DMS 273 (cell line): ENCODE data around the gene PDRG1.

Experiments used
- DNase-seq: peaks from one replicate; lab custom pipeline; 2025; ENCODE audit not compliant: unreplicated experiment; lab: John Stamatoyannopoulos, UW

PDRG1 gene

DNA sequence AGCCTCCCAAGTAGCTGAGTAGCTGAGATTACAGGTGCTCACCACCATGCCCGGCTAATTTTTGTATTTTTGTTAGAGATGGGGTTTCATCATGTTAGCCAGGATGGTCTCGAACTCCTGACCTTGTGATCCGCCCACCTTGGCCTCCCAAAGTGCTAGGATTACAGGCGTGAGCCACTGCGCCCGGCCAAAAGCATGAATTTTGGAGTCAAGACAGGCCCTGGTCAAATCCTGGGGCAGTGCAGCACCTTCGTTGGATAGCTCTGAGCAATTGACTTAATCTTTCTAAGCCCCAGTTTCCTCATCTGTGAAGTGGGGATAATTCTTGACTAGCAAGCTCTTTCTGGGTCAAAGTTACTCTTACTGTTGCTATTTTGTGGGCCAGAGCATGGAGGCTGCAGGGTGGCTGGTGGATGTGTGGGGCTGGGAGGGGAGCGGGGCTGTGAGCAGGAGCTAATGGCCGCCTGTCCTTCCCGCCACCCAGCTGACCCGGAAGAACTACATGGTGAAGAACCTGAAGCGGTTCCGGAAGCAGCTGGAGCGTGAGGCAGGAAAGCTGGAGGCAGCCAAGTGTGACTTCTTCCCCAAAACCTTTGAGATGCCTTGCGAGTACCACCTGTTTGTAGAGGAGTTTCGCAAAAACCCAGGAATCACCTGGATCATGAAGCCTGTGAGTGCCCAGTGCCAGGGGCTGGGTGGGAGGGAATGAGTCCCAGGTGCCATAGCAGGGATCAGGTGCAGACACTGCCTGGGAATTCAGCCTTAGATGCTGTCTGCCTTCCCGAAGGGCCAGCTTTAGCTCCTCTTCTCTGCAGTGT lies 42.4 kb downstream of the PDRG1 start:
- no peak for DNase-seq

DNA sequence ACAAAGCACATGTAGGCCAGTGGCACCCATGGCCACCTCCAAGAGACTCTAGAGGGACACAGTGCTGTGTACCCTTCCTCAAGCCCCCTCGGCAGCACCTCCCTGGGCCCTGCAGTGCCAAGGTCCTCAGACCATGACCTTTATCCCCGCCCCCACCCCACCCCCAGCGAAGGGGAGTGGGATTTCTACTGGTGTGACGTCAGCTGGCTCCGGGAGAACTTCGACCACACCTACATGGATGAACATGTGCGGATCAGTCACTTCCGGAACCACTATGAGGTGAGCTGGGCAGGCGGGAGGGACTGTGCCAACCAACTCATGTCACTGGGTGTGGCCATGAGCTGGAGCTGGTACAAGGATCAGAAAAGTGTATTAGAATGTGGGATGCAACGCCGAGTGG lies 43.4 kb downstream of the PDRG1 start:
- DNase-seq: no peak

DNA sequence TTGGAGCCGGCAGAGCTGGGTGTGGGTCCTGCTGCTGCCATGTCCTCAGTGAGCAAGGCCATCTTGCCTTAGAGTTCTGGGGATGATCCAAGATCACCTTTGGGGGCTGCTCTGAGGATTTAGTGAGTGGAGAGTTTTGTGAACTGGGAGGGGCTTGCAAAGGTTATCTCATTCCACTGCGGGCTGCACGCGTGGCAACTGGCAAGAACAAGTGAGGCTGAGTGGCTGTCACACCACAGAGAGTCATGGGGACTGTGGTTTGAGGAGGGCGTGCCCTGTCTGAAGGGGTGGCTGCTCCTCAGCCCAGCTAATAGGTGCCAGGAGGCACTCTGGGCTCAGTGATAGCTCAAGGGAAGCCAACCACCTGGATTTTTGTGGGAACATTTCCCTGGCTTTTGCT lies 43.8 kb downstream of the PDRG1 start:
- DNase-seq: no peak

DNA sequence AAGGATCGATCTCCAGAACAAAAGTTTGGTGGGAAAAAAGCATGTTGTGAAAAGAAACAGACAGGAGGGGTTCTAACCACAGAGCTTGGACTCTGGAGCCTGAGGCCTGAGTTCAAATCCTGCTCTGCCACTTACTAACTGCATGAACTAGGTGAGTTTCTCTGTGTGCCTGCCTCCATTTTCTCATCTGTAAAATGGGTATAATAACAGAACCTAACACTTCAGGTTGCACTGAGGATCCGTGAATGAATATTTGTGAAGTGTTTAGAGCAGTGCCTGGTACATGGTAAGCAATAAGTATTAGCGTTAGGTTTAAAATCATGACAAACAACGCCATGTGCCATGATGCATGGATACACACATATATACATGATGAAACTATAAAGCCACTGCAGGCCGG lies 44.8 kb downstream of the PDRG1 start:
- no peak for DNase-seq

DNA sequence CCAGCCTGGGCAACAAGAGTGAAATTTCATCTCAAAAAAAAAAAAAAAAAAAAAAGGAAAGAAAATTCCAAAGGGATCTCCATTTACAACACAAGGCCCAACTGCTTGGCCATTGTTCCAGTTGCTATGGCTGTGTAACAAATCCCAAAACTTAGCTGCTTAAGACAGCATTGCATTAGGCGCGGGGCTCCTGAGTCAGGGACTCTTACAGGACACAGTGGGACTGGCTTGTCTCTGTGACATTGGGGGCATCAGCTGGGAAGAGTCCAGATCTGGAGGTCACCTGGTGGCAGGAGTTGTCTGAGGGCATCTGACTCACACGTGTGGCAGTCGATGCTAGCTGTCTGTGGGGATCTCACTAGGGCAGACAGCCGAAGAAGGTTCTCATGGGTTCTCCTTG lies 45.8 kb downstream of the PDRG1 start:
- DNase-seq: no peak

DNA sequence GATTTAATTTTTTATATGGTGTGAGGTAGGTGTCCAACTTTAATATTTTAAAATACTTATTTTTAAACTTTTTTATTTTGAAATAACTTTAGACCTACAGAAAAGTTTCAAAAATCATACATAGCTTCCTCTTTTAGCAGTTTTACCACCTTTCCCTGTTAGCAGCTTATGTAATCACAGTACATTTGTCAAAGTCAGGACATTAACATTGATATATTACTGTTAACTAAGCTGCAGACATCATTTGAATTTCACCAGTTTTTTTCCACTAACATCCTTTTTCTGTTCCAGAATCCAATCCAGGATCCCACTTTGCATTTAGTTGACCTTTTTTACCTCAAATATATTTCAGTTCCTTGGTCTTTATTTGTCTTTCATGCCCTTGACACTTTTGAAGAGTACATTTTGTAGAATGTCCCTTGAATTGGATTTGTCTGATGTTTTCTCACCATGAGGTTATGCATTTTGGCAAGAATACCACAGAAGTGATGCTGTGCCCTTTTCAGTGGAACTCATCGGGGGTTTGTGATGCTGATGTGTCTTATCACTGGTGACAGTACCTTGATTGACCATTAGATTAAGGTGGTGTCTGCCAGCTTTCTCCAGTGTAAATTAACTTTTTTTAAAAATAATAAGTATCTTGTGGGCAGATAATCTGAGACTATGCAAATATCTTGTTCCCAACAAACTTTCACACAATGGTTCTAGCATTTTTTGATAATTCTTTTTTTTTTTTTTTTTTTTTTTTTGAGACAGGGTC lies 48.0 kb downstream of the PDRG1 start:
- DNase-seq: no peak

DNA sequence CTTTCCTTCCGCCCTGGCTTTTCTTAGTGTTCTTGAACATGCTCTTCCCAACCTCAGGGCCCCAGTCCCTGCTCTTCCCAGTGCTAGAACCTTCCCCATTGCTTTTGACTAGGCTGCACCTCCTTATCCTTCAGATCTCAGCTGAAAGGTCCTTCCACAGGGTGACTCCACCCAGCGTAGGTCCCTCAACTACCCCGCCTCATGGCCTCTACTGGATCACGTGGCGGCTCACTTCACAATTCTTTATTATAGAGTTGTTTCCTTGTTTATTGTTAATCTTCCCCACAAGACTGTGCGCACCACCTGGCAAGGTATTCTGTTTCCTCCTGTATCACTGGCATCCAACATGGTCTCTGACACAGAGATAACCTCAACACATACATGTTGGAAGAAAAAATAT lies 50.2 kb downstream of the PDRG1 start:
- no peak for DNase-seq

DNA sequence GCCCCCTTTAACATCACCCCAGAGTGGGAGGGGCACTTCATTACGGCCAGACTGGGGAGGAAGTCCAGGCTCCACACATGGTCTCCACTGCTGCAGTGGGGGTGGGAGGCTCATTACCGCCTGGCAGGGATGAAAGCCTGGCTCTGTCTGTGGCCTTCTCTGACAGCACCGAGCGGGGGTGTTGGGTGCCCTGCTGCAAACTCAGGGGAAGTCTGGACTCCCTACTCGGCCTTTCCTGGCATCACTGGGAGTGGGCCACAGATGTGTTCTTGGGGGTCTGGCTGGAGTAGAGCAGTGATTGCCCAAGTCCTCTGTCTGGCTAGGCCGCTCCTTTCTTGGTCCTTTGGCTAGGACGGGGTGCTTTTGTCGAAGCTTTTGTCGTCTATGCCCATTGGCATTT lies 54.3 kb downstream of the PDRG1 start:
- no peak for DNase-seq

DNA sequence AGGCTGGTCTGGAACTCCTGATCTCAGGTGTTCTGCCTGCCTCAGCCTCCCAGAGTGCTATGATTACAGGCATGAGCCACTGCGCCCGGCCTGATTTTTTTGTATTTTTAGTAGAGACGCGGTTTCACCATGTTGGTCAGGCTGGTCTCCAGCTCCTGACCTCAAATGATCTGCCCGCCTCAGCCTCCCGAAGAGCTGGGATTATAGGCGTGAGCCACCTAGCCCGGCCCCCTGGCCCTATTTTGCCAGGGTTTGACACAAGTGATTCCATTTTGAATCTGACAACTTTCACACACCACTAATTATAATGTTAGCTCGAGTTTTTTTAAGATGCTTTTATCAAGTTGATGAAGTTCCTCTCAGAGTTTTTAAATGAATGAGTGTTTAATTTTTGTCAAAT lies 55.8 kb downstream of the PDRG1 start:
- no peak for DNase-seq

DNA sequence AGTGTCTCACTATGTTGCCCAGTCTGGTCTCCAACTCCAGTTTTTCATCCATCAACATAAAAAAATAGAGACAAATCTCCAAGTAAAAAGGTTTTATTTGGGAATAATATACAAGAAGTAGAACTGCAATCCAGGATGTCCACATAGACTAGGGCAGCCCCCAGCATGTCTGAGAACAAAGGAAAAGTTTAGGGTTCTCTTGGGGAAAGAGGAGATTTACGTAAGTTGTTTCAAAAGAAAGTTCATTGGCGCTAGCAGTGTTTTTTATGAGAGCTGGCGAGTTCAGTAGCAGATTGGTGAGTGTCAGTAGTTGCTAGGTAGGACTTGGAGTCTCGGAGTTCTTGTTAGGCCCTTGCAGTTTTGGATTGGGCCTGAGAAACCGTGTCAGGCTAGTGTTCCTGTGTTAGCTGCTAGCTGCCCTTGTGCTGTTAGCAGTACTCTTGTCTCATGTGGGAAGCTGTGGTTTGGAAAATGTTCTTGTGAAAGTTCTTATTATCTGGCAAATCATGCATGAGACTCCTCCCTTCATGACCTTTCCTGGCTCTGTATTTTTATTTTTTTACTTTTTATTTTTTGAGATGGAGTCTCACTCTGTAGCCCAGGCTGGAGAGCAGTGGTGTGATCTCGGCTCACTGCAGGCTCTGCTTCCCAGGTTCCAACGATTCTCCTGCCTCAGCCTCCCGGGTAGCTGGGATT lies 56.7 kb downstream of the PDRG1 start:
- DNase-seq: peak; percentile 95
